Psoas muscle (tissue), 8 donors: ENCODE results near the gene ALG2. TPM values are rescaled to one million over a fixed set of nuclear protein-coding genes. Genes with fewer than 3 reads are reported as not detected.

Source experiments
- ATAC-seq, 4 donors: fragments of 200-7000 bp; cut with Tn5 transposase; one replicate each; pipeline ENCODE4 v1.9.1; 2020; ENCODE audit warnings: moderate library complexity in 3 of 4, mild to moderate bottlenecking in 2 of 4
- DNase-seq, 2 donors: peaks; one replicate each; pipeline ENCODE4 v3.0.0-alpha.2; 2020
- H3K27ac ChIP-seq: fragments of 200-600 bp; one replicate; pipeline ENCODE4 v1.8.0; 2022
- H3K27me3 ChIP-seq, 3 donors: fragments of 200-600 bp in 1 of 3; one replicate each; pipeline versions ENCODE4 v1.6.1 to v1.8.0; 2013 to 2022; ENCODE audit warnings: low read length in 2 of 3, mild to moderate bottlenecking in 2 of 3, moderate library complexity in 1 of 3; ENCODE audit not compliant: insufficient read depth in 3 of 3
- H3K36me3 ChIP-seq, 2 donors: fragments of 200-600 bp in 1 of 2; one replicate each; pipeline versions ENCODE4 v1.6.1 to v1.8.0; 2013 to 2022; ENCODE audit warnings: low read depth in 1 of 2, mild to moderate bottlenecking in 1 of 2, moderate library complexity in 1 of 2; ENCODE audit not compliant: insufficient read depth in 1 of 2
- H3K4me1 ChIP-seq: fragments of 200-600 bp; one replicate; pipeline ENCODE4 v1.8.0; 2022
- H3K4me3 ChIP-seq: fragments of 200-600 bp; one replicate; pipeline ENCODE4 v1.8.0; 2022; ENCODE audit warnings: mild to moderate bottlenecking
- H3K9me3 ChIP-seq: fragments of 200-600 bp; one replicate; pipeline ENCODE4 v1.8.0; 2022
- WGBS, 3 donors: extraction: QIAGEN DNeasy Blood & Tissue Kit; methylation state at CpG; one replicate each; pipeline versions ENCODE4 v1.1.6 to v1.1.7; 2013; 5-methylcytosine and 5-hydroxymethylcytosine counted together
- intact Hi-C, 2 donors: fragments of 100-400 bp; cut with DNase I; formaldehyde crosslinking; loops; one replicate each; pipeline versions ENCODE4 v1.11.0 to v1.14.2; 2022
- polyA plus RNA-seq, 3 donors: library from polyadenylated mRNA; stranded (reverse); fragments of 200-250 nt; gene quantifications; one replicate each; pipeline ENCODE4 v1.2.3, GENCODE V29; 2013
- total RNA-seq, 4 donors: library from RNA; stranded (reverse); fragmentation: NEBNext Ultra II Directional in 2 of 4; extraction: Animal tissue kit (Norgen Biotek cat#: 25700) in 2 of 4; gene quantifications; one replicate each; pipeline versions ENCODE4 v1.2.1 to v1.2.4, GENCODE V29; 2021 to 2023
- TF ChIP-seq, protein P1 (sequence below): fragments of 200-600 bp; IDR thresholded peaks from one replicate; pipeline ENCODE4 v1.8.0; 2022; ENCODE audit warnings: antibody characterized with exemption
- donor health status: healthy with polysubstance abuse.
- donor health status: DM: no; HTN: no; CAD: no; lungs with moderate emphysema.
- donor health status: Bipolar disorder and iron deficiency.
- donor health status: healthy.
- donor health status: DM: yes; HTN: yes; CAD: no.
- donor health status: DM: no; HTN: no; CAD: no.
- donor health status: DM: no; HTN: no; CAD: no.
- donor health status: DM: yes; HTN: yes; CAD: no.

ALG2 gene
- total and polyA plus RNA-seq, 7 donors, result 6.6 to 18.8 (median 11.5) TPM

DNA sequence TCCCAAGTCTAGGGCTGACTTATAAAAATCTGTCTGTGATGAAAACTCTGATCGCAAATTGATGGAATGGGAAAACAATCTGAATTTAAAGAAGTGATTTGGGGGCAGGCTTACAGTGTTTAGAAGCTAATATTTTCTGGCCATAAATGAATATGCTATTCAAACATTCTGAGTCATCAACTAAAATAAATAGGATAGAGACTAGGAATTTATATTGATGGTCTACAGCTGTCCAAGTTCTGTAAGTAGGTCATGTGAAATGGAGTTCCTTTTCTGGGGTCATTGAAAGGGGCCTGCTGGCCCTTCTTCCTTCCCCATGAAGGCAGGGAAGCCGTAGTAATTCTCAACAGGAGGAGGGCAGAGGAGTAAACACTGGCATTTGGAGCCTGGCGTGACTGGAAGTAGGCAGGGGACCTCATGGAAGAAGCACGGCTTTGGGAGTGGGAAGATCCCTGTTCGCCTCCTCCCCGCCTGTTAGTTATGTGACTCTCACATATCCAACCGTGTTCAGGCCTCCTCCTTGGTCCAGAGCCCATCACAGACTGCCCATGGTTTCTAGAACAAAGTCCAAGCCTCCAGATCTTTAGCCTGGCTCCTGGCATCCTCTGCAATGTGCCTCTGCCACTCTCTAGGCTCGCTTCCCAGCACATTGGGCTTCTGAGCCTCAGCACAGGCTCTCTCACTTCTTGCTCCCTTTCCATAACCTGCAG is 31.7 kb downstream of the ALG2 start:
- 60 to 64% (median 62%) methylated on average over 8 of the region's 8 CpGs for WGBS, 3 donors
- H3K27me3 ChIP-seq, result no peaks in the 10 kb centered on the region
- no peak overlapping the region for H3K4me3 ChIP-seq
- H3K27ac ChIP-seq, result no peak overlapping the region
- H3K36me3 ChIP-seq, result no peaks in the 10 kb centered on the region
- TF ChIP-seq, protein P1, sequence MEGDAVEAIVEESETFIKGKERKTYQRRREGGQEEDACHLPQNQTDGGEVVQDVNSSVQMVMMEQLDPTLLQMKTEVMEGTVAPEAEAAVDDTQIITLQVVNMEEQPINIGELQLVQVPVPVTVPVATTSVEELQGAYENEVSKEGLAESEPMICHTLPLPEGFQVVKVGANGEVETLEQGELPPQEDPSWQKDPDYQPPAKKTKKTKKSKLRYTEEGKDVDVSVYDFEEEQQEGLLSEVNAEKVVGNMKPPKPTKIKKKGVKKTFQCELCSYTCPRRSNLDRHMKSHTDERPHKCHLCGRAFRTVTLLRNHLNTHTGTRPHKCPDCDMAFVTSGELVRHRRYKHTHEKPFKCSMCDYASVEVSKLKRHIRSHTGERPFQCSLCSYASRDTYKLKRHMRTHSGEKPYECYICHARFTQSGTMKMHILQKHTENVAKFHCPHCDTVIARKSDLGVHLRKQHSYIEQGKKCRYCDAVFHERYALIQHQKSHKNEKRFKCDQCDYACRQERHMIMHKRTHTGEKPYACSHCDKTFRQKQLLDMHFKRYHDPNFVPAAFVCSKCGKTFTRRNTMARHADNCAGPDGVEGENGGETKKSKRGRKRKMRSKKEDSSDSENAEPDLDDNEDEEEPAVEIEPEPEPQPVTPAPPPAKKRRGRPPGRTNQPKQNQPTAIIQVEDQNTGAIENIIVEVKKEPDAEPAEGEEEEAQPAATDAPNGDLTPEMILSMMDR, result no peak
- intact Hi-C loops, result loop anchor here (10.0 kb wide), 2 partner anchors 635 to 1025 kb away; partner anchors contain the start of gene NR4A3 (in 1 of the 2)
- ATAC-seq (no peak), DNase-seq (no peak)
- H3K4me1 ChIP-seq, result no peaks in the 10 kb centered on the region
- H3K9me3 ChIP-seq, result peaks cover 4% of the 10 kb centered on the region

DNA sequence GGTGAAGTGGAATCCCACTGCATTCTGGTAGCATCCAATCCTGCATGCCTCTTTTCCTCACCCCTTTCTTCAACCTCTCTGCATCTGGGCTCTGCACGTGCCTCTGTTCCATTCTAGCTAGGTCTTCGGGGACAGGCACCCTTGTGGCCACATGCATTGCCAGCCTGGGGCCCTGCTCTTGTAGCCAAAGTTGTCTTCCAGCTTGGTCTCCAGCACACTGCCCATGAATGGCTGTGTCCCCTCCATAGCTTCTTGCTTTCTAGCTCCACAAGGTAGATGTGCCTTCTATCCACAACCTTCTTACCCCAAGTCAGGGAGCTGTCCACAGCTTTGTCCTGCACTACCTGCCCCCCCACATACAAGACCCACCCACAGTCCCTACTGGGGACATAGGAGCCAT is 32.6 kb downstream of the ALG2 start:
- intact Hi-C loops, result loop anchor here (10.0 kb wide), 2 partner anchors 636 to 1026 kb away; partner anchors contain the start of gene NR4A3 (in 1 of the 2)
- Histone ChIP-seq H3K27me3 (no peaks in the 10 kb centered on the region), H3K27ac (no peak overlapping the region)

DNA sequence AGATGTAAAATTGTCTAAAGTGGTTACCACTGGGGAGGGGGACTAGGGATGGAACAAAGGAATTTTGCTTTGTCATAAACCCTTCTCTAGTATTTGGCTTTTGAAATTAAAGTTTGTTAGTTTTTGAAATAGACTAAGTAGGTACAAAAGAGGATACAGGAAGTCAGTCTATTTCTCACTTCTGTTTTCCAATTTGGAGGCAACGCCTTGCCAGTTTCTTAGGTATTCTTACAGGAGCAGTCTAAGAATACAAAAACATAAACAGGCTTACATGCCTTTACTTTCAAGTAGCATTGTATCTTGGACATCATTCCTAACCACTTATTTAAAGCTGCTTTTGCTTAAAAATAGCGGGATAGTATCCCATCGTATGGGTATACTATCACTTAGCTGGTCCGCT is 34.4 kb downstream of the ALG2 start:
- TF ChIP-seq, protein P1, result no peak
- intact Hi-C loops, result loop anchor here (10.0 kb wide), 2 partner anchors 637 to 1027 kb away; partner anchors contain the start of gene NR4A3 (in 1 of the 2)

More for the DNA sequence above, 32.6 kb downstream of the ALG2 start:
- H3K4me3 ChIP-seq, result no peak overlapping the region
- no peak for ATAC-seq
- H3K36me3 ChIP-seq, result no peaks in the 10 kb centered on the region
- no peak for DNase-seq
- no peaks in the 10 kb centered on the region for H3K9me3 ChIP-seq
- no peaks in the 10 kb centered on the region for H3K4me1 ChIP-seq
- TF ChIP-seq, protein P1, result no peak
- WGBS, 3 donors, result 61 to 82% (median 70%) methylated on average over 2 of the region's 2 CpGs

DNA sequence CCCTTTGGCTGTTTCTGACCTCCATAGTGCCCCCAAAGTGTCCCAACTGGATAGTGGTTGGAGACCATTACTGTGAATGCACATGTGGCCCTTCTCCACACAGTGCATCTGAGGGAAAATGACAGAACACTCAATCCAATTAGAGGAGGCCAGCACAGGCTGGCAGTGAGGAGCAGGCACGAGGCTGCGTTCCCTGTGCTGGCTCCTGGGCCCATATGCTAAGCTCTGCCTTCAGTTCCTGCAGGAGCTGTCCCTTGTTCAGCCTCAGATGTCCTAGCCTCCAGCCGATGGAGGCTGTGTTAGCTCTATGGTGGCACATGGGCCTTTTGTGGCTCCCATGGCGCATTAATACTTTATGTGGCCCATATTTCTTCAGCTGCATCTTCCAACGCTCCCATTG is 35.8 kb downstream of the ALG2 start:
- intact Hi-C loops, result loop anchor here (2.0 to 10.0 kb wide), 3 partner anchors 35 to 1029 kb away; partner anchors contain the start of genes ALG2 (in 1 of the 2) and NR4A3 (in 1 of the 2)
- no peak overlapping the region for H3K4me3 ChIP-seq
- H3K4me1 ChIP-seq, result no peaks in the 10 kb centered on the region
- TF ChIP-seq, protein P1, result no peak
- DNase-seq, result no peak
- no peak for ATAC-seq
- H3K27me3 ChIP-seq, result no peaks in the 10 kb centered on the region
- H3K9me3 ChIP-seq, result no peaks in the 10 kb centered on the region
- no peaks in the 10 kb centered on the region for H3K36me3 ChIP-seq
- no peak overlapping the region for H3K27ac ChIP-seq
- WGBS, 3 donors, result 75 to 85% (median 83%) methylated on average over 5 of the region's 5 CpGs

More for the DNA sequence above, 34.4 kb downstream of the ALG2 start:
- H3K9me3 ChIP-seq, result no peaks in the 10 kb centered on the region
- H3K27me3 ChIP-seq, result no peaks in the 10 kb centered on the region
- no peak for ATAC-seq
- no peaks in the 10 kb centered on the region for H3K36me3 ChIP-seq
- H3K27ac ChIP-seq, result no peak overlapping the region
- H3K4me3 ChIP-seq, result no peak overlapping the region
- no peaks in the 10 kb centered on the region for H3K4me1 ChIP-seq
- WGBS, 3 donors, result 88 to 93% (median 92%) methylated on average over 4 of the region's 4 CpGs
- no peak for DNase-seq
